Endothelial cell of umbilical vein (primary cell): ENCODE data around the gene EML6.

Experiments
- EZH2 ChIP-seq: IDR thresholded peaks from 2 replicates; pipeline ENCODE4 v1.6.1; 2012; ENCODE audit warnings: borderline replicate concordance, low read depth, mild to moderate bottlenecking, moderate library complexity, low read length, inconsistent platforms; ENCODE audit not compliant: severe bottlenecking
- GATA2 ChIP-seq: IDR thresholded peaks from 2 replicates; pipeline ENCODE4 v1.7.0; 2011; ENCODE audit warnings: low read depth, mild to moderate bottlenecking, moderate library complexity, mixed read lengths, low read length; ENCODE audit not compliant: insufficient read length, insufficient read depth
- JUN ChIP-seq: IDR thresholded peaks from 2 replicates; pipeline ENCODE4 v1.6.1; 2011; ENCODE audit warnings: borderline replicate concordance, low read depth; ENCODE audit not compliant: insufficient read length, insufficient read depth
- POLR2A ChIP-seq: IDR thresholded peaks from 2 replicates; pipeline ENCODE4 v1.6.1; 2012; ENCODE audit warnings: low read depth, mild to moderate bottlenecking, control low read depth, low read length
- POLR2AphosphoS5 ChIP-seq: IDR thresholded peaks from 2 replicates; pipeline ENCODE4 v1.6.1; 2012; ENCODE audit warnings: low read depth, mild to moderate bottlenecking, control low read depth, low read length, moderate library complexity; ENCODE audit not compliant: insufficient read depth
- TF ChIP-seq, protein P1 (sequence below), 2 donors: IDR thresholded peaks; 1 replicate in 1 of 2; 2 replicates in 1 of 2; pipeline ENCODE4 v1.5.1; 2011; ENCODE audit warnings: low read length in 2 of 2, mild to moderate bottlenecking in 2 of 2, moderate library complexity in 2 of 2, control low read depth in 1 of 2, inconsistent platforms in 1 of 2, low read depth in 1 of 2; ENCODE audit not compliant: insufficient read depth in 1 of 2; ENCODE audit errors: extremely low read depth in 1 of 2
- TF ChIP-seq, protein P2 (sequence below): IDR thresholded peaks from 2 replicates; pipeline ENCODE4 v1.6.1; 2011; ENCODE audit not compliant: insufficient read depth, insufficient read length

DNA sequence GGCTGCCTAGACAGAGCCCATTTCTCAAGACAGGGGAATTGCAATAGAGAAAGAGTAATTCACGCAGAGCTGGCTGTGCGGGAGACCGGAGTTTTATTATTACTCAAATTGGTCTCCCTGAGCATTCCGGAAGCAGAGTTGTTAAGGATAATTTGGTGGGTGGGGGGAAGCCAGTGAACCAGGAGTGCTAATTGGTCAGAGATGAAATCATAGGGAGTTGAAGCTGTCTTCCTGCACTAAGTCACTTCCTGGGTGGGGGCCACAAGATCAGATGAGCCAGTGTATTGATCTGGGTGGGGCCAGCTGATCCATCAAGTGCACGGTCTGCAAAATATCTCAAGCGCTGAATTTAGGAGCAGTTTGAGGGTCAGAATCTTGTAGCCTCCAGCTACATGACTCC lies 242.0 kb downstream of the EML6 start:
- TF ChIP-seq, protein P1, sequence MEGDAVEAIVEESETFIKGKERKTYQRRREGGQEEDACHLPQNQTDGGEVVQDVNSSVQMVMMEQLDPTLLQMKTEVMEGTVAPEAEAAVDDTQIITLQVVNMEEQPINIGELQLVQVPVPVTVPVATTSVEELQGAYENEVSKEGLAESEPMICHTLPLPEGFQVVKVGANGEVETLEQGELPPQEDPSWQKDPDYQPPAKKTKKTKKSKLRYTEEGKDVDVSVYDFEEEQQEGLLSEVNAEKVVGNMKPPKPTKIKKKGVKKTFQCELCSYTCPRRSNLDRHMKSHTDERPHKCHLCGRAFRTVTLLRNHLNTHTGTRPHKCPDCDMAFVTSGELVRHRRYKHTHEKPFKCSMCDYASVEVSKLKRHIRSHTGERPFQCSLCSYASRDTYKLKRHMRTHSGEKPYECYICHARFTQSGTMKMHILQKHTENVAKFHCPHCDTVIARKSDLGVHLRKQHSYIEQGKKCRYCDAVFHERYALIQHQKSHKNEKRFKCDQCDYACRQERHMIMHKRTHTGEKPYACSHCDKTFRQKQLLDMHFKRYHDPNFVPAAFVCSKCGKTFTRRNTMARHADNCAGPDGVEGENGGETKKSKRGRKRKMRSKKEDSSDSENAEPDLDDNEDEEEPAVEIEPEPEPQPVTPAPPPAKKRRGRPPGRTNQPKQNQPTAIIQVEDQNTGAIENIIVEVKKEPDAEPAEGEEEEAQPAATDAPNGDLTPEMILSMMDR (IDR thresholded peaks at IDR 0.05; ENCODE audit: extremely low read depth in 1 of 2, insufficient read depth in 1 of 2, low read depth in 1 of 2, low read length in 2 of 2), result no peak
- TF ChIP-seq JUN (no peak), EZH2 (no peak), POLR2AphosphoS5 (no peak), GATA2 (no peak), POLR2A (peak; percentile 2)
- TF ChIP-seq, protein P2, sequence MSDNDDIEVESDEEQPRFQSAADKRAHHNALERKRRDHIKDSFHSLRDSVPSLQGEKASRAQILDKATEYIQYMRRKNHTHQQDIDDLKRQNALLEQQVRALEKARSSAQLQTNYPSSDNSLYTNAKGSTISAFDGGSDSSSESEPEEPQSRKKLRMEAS, result no peak
